K562 (cell line): ENCODE results near the gene SLC2A4. TPM values are rescaled to one million over a fixed set of nuclear protein-coding genes. Genes with fewer than 3 reads are reported as not detected.
A peak's percentile ranks its signal among the peaks of the same experiment; 100 is the strongest.

Source experiments
- ARHGAP35 ChIP-seq: fragments of 450-650 bp; IDR thresholded peaks from 2 replicates; pipeline ENCODE4 v1.6.1; 2018; ENCODE audit not compliant: partially characterized antibody
- FIP1L1 ChIP-seq: fragments of 200-400 bp; formaldehyde crosslinking; IDR thresholded peaks from 2 replicates; pipeline ENCODE4 v1.6.1; 2018; ENCODE audit warnings: mild to moderate bottlenecking, low read depth, low read length; ENCODE audit not compliant: poor library complexity, severe bottlenecking
- GTF3C2 ChIP-seq: IDR thresholded peaks from 3 replicates; pipeline ENCODE4 v1.6.1; 2011; ENCODE audit warnings: borderline replicate concordance, mild to moderate bottlenecking, moderate library complexity; ENCODE audit not compliant: insufficient read length; ENCODE audit errors: extremely low read depth
- PTTG1 ChIP-seq: fragments of 450-650 bp; IDR thresholded peaks from 2 replicates; pipeline ENCODE4 v1.6.1; 2016; ENCODE audit warnings: low read depth, mild to moderate bottlenecking, missing genetic modification characterization, missing compliant biosample characterization
- PURB ChIP-seq: sonication (generic); formaldehyde crosslinking; IDR thresholded peaks from 2 replicates; pipeline ENCODE4 v1.9.0; 2021; ENCODE audit warnings: low read depth, mild to moderate bottlenecking, missing genetic modification reagents
- RBM25 ChIP-seq: fragments of 200-400 bp; formaldehyde crosslinking; IDR thresholded peaks from 2 replicates; pipeline ENCODE4 v1.6.1; 2018; ENCODE audit warnings: low read length, low read depth, moderate library complexity; ENCODE audit not compliant: severe bottlenecking
- SMAD1 ChIP-seq: fragments of 150-350 bp; IDR thresholded peaks from 2 replicates; pipeline ENCODE4 v1.6.1; 2014; ENCODE audit warnings: low read length, low read depth; ENCODE audit not compliant: partially characterized antibody
- SRSF3 ChIP-seq: fragments of 200-400 bp; formaldehyde crosslinking; IDR thresholded peaks from 2 replicates; pipeline ENCODE4 v1.6.1; 2016; ENCODE audit warnings: mild to moderate bottlenecking, low read length, moderate library complexity; ENCODE audit not compliant: insufficient read depth
- STAG1 ChIP-seq: sonication (generic); formaldehyde crosslinking; IDR thresholded peaks from 2 replicates; pipeline ENCODE4 v1.5.0; 2020; ENCODE audit warnings: missing genetic modification reagents, borderline replicate concordance
- ZFP1 ChIP-seq: fragments of 450-650 bp; formaldehyde crosslinking; IDR thresholded peaks from 2 replicates; pipeline ENCODE4 v1.4.0; 2020; ENCODE audit warnings: mild to moderate bottlenecking, mixed read lengths
- ZFP36 ChIP-seq: fragments of 150-350 bp; IDR thresholded peaks from 2 replicates; pipeline ENCODE4 v1.6.1; 2018; ENCODE audit warnings: low read length, low read depth; ENCODE audit not compliant: partially characterized antibody
- ZNF143 ChIP-seq: sonication (generic); formaldehyde crosslinking; IDR thresholded peaks from 2 replicates; pipeline ENCODE4 v1.9.0; 2022; ENCODE audit warnings: mild to moderate bottlenecking, missing genetic modification reagents
- ZNF217 ChIP-seq: sonication (generic); formaldehyde crosslinking; IDR thresholded peaks from 2 replicates; pipeline ENCODE4 v1.8.0; 2022; ENCODE audit warnings: mild to moderate bottlenecking, missing genetic modification reagents
- polyA plus RNA-seq, 8 experiments: library from polyadenylated mRNA; depleted of rRNA in 4 of 8; stranded (reverse) in 5 of 8; unstranded in 3 of 8; fragments of >200 nt; fragmentation: Nextera tagmentation in 2 of 8; fragmentation: Illumina TruSeq in 1 of 8; extraction: Ambion mirVana in 2 of 8; extraction: Trizol in 1 of 8; gene quantifications; 2 replicates each; pipeline versions ENCODE4 v1.2.1 to v1.2.3, GENCODE V29; 2011 to 2014; ENCODE audit warnings: inconsistent platforms in 1 of 8, missing spikeins in 1 of 8
- total RNA-seq, 7 experiments: library from RNA; depleted of rRNA in 6 of 7; stranded (reverse); fragments of >200 nt in 6 of 7; fragmentation: Illumina TruSeq in 2 of 7; extraction: Trizol in 2 of 7; gene quantifications; 2 replicates each; pipeline versions ENCODE4 v1.2.1 to v1.2.3, GENCODE V29; 2011 to 2021; ENCODE audit warnings: low replicate concordance in 1 of 7
- TF ChIP-seq, protein P1 (sequence below): fragments of 450-650 bp; formaldehyde crosslinking; IDR thresholded peaks from 2 replicates; pipeline ENCODE4 v1.4.0; 2022; ENCODE audit warnings: missing genetic modification characterization
- TF ChIP-seq, protein P2 (sequence below): sonication (generic); formaldehyde crosslinking; IDR thresholded peaks from 2 replicates; pipeline ENCODE4 v1.8.0; 2022; ENCODE audit warnings: missing genetic modification reagents, mild to moderate bottlenecking, moderate library complexity, borderline replicate concordance
- TF ChIP-seq, protein P3 (sequence below): sonication (generic); formaldehyde crosslinking; IDR thresholded peaks from 2 replicates; pipeline ENCODE4 v1.8.0; 2022; ENCODE audit warnings: missing genetic modification reagents, mild to moderate bottlenecking, borderline replicate concordance
- TF ChIP-seq, protein P4 (sequence below): fragments of 200-800 bp; sonication (Bioruptor generic); IDR thresholded peaks from 2 replicates; pipeline ENCODE4 v1.6.1; 2017; ENCODE audit warnings: missing genetic modification characterization, missing compliant biosample characterization

Gene SLC2A4
- total and polyA plus RNA-seq, 9 of the 15 experiments (the other 6 are each of a cell fraction or from before 2014, with no cell fraction given), result 0.74 to 3.5 (median 1.6) TPM

- TF ChIP-seq ZFP36 (no peak), ARHGAP35 (no peak), ZFP1 (CRISPR knock-in tag) (peak; percentile 67; the same call in 1 of the 2 replicates), SRSF3 (no peak), RBM25 (no peak), PURB (no peak), GTF3C2 (no peak), FIP1L1 (peak; percentile 67), STAG1 (CRISPR knock-in tag) (no peak), ZNF217 (CRISPR knock-in tag) (no peak), ZNF143 (no peak; the same call in 1 of the 2 replicates), SMAD1 (peak; percentile 50), PTTG1 (no peak)
- TF ChIP-seq, protein P1, sequence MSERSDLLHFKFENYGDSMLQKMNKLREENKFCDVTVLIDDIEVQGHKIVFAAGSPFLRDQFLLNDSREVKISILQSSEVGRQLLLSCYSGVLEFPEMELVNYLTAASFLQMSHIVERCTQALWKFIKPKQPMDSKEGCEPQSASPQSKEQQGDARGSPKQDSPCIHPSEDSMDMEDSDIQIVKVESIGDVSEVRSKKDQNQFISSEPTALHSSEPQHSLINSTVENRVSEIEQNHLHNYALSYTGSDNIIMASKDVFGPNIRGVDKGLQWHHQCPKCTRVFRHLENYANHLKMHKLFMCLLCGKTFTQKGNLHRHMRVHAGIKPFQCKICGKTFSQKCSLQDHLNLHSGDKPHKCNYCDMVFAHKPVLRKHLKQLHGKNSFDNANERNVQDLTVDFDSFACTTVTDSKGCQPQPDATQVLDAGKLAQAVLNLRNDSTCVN (CRISPR knock-in tag), result peak; percentile 90
- TF ChIP-seq, protein P2, sequence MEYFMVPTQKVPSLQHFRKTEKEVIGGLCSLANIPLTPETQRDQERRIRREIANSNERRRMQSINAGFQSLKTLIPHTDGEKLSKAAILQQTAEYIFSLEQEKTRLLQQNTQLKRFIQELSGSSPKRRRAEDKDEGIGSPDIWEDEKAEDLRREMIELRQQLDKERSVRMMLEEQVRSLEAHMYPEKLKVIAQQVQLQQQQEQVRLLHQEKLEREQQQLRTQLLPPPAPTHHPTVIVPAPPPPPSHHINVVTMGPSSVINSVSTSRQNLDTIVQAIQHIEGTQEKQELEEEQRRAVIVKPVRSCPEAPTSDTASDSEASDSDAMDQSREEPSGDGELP (CRISPR knock-in tag), result peak; percentile 80; the same call in 1 of the 2 replicates
- TF ChIP-seq, protein P3, sequence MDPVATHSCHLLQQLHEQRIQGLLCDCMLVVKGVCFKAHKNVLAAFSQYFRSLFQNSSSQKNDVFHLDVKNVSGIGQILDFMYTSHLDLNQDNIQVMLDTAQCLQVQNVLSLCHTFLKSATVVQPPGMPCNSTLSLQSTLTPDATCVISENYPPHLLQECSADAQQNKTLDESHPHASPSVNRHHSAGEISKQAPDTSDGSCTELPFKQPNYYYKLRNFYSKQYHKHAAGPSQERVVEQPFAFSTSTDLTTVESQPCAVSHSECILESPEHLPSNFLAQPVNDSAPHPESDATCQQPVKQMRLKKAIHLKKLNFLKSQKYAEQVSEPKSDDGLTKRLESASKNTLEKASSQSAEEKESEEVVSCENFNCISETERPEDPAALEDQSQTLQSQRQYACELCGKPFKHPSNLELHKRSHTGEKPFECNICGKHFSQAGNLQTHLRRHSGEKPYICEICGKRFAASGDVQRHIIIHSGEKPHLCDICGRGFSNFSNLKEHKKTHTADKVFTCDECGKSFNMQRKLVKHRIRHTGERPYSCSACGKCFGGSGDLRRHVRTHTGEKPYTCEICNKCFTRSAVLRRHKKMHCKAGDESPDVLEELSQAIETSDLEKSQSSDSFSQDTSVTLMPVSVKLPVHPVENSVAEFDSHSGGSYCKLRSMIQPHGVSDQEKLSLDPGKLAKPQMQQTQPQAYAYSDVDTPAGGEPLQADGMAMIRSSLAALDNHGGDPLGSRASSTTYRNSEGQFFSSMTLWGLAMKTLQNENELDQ (CRISPR knock-in tag), result no peak
- TF ChIP-seq, protein P4, sequence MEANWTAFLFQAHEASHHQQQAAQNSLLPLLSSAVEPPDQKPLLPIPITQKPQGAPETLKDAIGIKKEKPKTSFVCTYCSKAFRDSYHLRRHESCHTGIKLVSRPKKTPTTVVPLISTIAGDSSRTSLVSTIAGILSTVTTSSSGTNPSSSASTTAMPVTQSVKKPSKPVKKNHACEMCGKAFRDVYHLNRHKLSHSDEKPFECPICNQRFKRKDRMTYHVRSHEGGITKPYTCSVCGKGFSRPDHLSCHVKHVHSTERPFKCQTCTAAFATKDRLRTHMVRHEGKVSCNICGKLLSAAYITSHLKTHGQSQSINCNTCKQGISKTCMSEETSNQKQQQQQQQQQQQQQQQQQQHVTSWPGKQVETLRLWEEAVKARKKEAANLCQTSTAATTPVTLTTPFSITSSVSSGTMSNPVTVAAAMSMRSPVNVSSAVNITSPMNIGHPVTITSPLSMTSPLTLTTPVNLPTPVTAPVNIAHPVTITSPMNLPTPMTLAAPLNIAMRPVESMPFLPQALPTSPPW (CRISPR knock-in tag), result peak; percentile 72
Observed at GRCh38 chr17:7234083-7234951, 47.2 kb upstream of the SLC2A4 start, which contains the start of gene DVL2 (continued).
